ENCODE data around the gene CH25H. TPM values are rescaled to one million over a fixed set of nuclear protein-coding genes. Genes with fewer than 3 reads are reported as not detected.

Gene CH25H
- polyA plus RNA-seq, 1 donor (not counting 4 experiments of a cell fraction or from before 2014, with no cell fraction given), result 0.37 TPM

- FAIRE-seq (peak; percentile 5), DNase-seq (ENCODE audit: low read depth, low spot score) (no peak)
- Histone ChIP-seq H3K27ac (ENCODE audit: control insufficient read depth, insufficient read depth, low read length) (no peak overlapping the region), H3K4me2 (ENCODE audit: control insufficient read depth, extremely low read depth, insufficient read depth, low read depth, low read length) (no peak overlapping the region), H3K4me1 (ENCODE audit: control insufficient read depth, extremely low read depth, insufficient read depth, low read length) (no peaks in the 10 kb centered on the region), H4K20me1 (ENCODE audit: control insufficient read depth, extremely low read depth, insufficient read depth, low read length) (no peaks in the 10 kb centered on the region), H3K27me3 (ENCODE audit: control insufficient read depth, extremely low read depth, insufficient read depth, low read length) (no peaks in the 10 kb centered on the region), H3K9me3 (ENCODE audit: control insufficient read depth, low read depth, low read length) (no peaks in the 10 kb centered on the region), H3K4me3 (ENCODE audit: control insufficient read depth in 2 of 3, extremely low read depth in 1 of 3, insufficient read depth in 2 of 3, low read depth in 1 of 3, low read length in 3 of 3) (no peak overlapping the region), H3K9ac (ENCODE audit: control insufficient read depth, extremely low read depth, insufficient read depth, low read length) (no peak overlapping the region), H2AFZ (ENCODE audit: control insufficient read depth, low read length) (no peak overlapping the region), H3K36me3 (ENCODE audit: control insufficient read depth in 2 of 2, extremely low read depth in 1 of 2, insufficient read depth in 2 of 2, low read length in 2 of 2) (no peaks in the 10 kb centered on the region), H3K9me1 (ENCODE audit: control insufficient read depth, extremely low read depth, insufficient read depth, low read length) (no peaks in the 10 kb centered on the region), H3K79me2 (ENCODE audit: control insufficient read depth, insufficient read depth, low read length) (no peaks in the 10 kb centered on the region)
- TF ChIP-seq CTCF (optimal IDR thresholded peaks at IDR 0.05 in 1 of 3, IDR thresholded peaks at IDR 0.05 in 1 of 3, conservative IDR thresholded peaks at IDR 0.05 in 1 of 3; ENCODE audit: extremely low read depth in 1 of 3, insufficient read depth in 2 of 3, low read length in 3 of 3) (no peak), EZH2 (IDR thresholded peaks at IDR 0.05; ENCODE audit: low read length) (no peak)
- dilution Hi-C loops (cut with MboI; ENCODE audit: extremely low pct_ligation_motif_present, low sequenced_read_pairs), result no loop called here
Observed at GRCh38 chr10:89185658-89186057, 21.5 kb downstream of the CH25H start.

DNA sequence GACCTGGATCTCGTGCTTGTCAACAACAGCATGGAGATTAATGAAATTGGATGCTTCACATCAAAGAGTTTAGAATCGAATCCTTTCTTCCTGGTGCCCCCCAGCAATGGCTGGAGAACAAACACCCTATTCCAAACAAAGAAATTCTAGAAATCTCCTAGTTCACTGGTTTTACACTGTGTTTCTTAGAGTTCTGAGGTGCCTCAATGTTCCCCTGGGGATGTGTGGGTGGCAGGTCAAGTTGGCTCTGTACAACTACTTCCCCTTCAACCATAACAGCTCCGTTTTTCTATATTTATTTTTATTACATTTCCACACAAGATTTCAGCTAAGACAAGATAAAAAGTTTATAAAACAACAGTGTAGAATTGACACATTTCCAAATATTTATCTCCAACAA, 22.5 kb downstream of the CH25H start:
- H2AFZ ChIP-seq (ENCODE audit: control insufficient read depth, low read length), result no peak overlapping the region
- dilution Hi-C loops (cut with MboI; ENCODE audit: extremely low pct_ligation_motif_present, low sequenced_read_pairs), result no loop called here
- H3K27ac ChIP-seq (ENCODE audit: control insufficient read depth, insufficient read depth, low read length), result no peak overlapping the region
- no peaks in the 10 kb centered on the region for H3K36me3 ChIP-seq (ENCODE audit: control insufficient read depth in 2 of 2, extremely low read depth in 1 of 2, insufficient read depth in 2 of 2, low read length in 2 of 2)
- H3K79me2 ChIP-seq (ENCODE audit: control insufficient read depth, insufficient read depth, low read length), result no peaks in the 10 kb centered on the region
- no peaks in the 10 kb centered on the region for H3K9me3 ChIP-seq (ENCODE audit: control insufficient read depth, low read depth, low read length)
- FAIRE-seq (no peak), DNase-seq (ENCODE audit: low read depth, low spot score) (no peak)
- H3K4me2 ChIP-seq (ENCODE audit: control insufficient read depth, extremely low read depth, insufficient read depth, low read depth, low read length), result no peak overlapping the region
- no peak for TF ChIP-seq CTCF (optimal IDR thresholded peaks at IDR 0.05 in 1 of 3, IDR thresholded peaks at IDR 0.05 in 1 of 3, conservative IDR thresholded peaks at IDR 0.05 in 1 of 3; ENCODE audit: extremely low read depth in 1 of 3, insufficient read depth in 2 of 3, low read length in 3 of 3)
- TF ChIP-seq EZH2 (IDR thresholded peaks at IDR 0.05; ENCODE audit: low read length), result no peak
- H4K20me1 ChIP-seq (ENCODE audit: control insufficient read depth, extremely low read depth, insufficient read depth, low read length), result no peaks in the 10 kb centered on the region
- H3K4me3 ChIP-seq (ENCODE audit: control insufficient read depth in 2 of 3, extremely low read depth in 1 of 3, insufficient read depth in 2 of 3, low read depth in 1 of 3, low read length in 3 of 3), result no peak overlapping the region
- H3K27me3 ChIP-seq (ENCODE audit: control insufficient read depth, extremely low read depth, insufficient read depth, low read length), result no peaks in the 10 kb centered on the region
- no peak overlapping the region for H3K9ac ChIP-seq (ENCODE audit: control insufficient read depth, extremely low read depth, insufficient read depth, low read length)
- no peaks in the 10 kb centered on the region for H3K9me1 ChIP-seq (ENCODE audit: control insufficient read depth, extremely low read depth, insufficient read depth, low read length)
- H3K4me1 ChIP-seq (ENCODE audit: control insufficient read depth, extremely low read depth, insufficient read depth, low read length), result no peaks in the 10 kb centered on the region
